GM19468 (cell line): ENCODE results near the gene AP5Z1.

Experiments
- ATAC-seq: cut with Tn5 transposase; IDR thresholded peaks from one replicate; pipeline ENCODE4 v1.9.1; 2021; ENCODE audit warnings: mild to moderate bottlenecking, moderate library complexity, moderate number of reproducible peaks; ENCODE audit not compliant: unreplicated experiment; ENCODE audit errors: extremely low read depth

The AP5Z1 gene

GRCh38 chr7:4836206-4836661, 60.8 kb downstream of the AP5Z1 start:
- ATAC-seq, result no peak

DNA sequence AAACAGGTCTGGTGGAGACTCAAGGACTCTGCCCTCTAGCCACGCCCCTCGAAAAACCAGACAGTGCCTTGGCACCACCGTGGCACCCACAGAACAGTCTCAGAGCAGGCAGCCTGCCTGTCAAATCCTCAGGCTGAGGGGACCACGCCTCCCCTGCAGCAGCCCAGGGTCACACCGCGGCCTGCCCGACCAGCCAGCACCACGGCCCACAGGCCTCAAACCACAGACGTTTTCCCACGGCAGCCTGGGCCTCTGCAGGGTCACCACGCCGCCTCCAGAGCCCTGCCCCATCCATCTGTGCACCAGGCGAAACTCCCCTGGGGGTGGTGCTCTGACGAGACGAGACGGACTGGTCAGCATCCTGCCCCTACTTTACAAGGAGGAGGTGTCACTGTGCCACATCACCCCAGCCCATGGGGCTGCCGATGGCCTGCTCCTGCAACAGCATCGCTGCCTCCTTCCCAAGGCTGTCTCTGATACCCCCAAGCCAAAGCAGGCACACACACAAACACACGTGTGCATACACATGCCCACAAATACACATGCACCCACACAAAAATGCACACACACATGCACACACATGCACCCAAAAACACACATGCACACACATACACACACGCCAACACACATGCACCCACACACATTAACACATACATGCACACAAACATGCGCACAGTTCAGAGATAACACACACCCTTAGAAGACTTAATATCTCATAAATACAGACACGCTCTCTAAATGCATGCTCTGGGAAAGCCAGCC, 61.8 kb downstream of the AP5Z1 start:
- no peak for ATAC-seq

- ATAC-seq, result no peak
These were observed 62.6 kb downstream of the AP5Z1 start for GRCh38 chr7:4837803-4838625.

GRCh38 chr7:4838626-4839334, 63.4 kb downstream of the AP5Z1 start:
- no peak for ATAC-seq

- ATAC-seq, result no peak
These were observed 64.7 kb downstream of the AP5Z1 start for GRCh38 chr7:4840079-4840501.
